K562 (cell line): ENCODE data around the gene TTLL12. TPM values are rescaled to one million over a fixed set of nuclear protein-coding genes. Genes with fewer than 3 reads are reported as not detected.

Source experiments
- ATAC-seq: fragments of 200-7000 bp; cut with Tn5 transposase; 3 replicates; pipeline ENCODE4 v1.9.1; 2020; ENCODE audit warnings: moderate library complexity
- BruUV-seq: library from RNA; stranded (reverse); fragments of 400-500 nt; replicated peaks from 2 replicates; lab custom pipeline; 2021; lab: Mats Ljungman, UMichigan
- CTCF ChIA-PET: fragments of 300-600 bp; formaldehyde crosslinking; extraction: SDS; loops from one replicate; lab custom pipeline; 2021; ENCODE audit warnings: low intra/inter-chr PET ratio; lab: Yijun Ruan, JAX
- POLR2A ChIA-PET: fragments of 300-600, 350-650 bp; sonication (Branson Sonifier 250); formaldehyde crosslinking; extraction: SDS; loops from one replicate; lab custom pipeline; 2021; ENCODE audit warnings: antibody characterized with exemption, inconsistent platforms; lab: Yijun Ruan, JAX
- DNase-seq, 4 experiments: peaks; one replicate each; pipeline versions ENCODE4 v3.0.0 to v3.0.0-alpha.2; 2011 to 2018; ENCODE audit warnings: low spot score in 3 of 4, mixed read lengths in 3 of 4; ENCODE audit errors: extremely low read depth in 1 of 4
- FAIRE-seq: peaks from 2 replicates; lab custom pipeline; 2011; peaks lifted over from hg19 to GRCh38; lab: Jason Lieb, UNC
- H2AFZ ChIP-seq: 2 replicates; pipeline ENCODE4 v1.6.0; 2011; ENCODE audit warnings: low read depth, low read length, control low read depth, inconsistent platforms
- H3K27ac ChIP-seq: fragments of 200-600 bp; 3 replicates; pipeline ENCODE4 v1.8.0; 2011; ENCODE audit warnings: low read depth, mild to moderate bottlenecking, control low read depth, inconsistent platforms, low read length, moderate library complexity, mixed read lengths; ENCODE audit errors: extremely low read depth
- H3K27me3 ChIP-seq, 2 experiments: fragments of 300-600 bp in 1 of 2; 2 replicates in 1 of 2; 3 replicates in 1 of 2; pipeline versions ENCODE4 v1.6.0 to v1.8.0; 2011; ENCODE audit warnings: inconsistent platforms in 2 of 2, low read length in 2 of 2, mild to moderate bottlenecking in 1 of 2, mixed read lengths in 1 of 2, moderate library complexity in 1 of 2; ENCODE audit not compliant: control insufficient read depth in 2 of 2, insufficient read depth in 2 of 2
- H3K36me3 ChIP-seq: fragments of 300-600 bp; 3 replicates; pipeline ENCODE4 v1.8.0; 2011; ENCODE audit warnings: mild to moderate bottlenecking, low read length, inconsistent platforms; ENCODE audit not compliant: control insufficient read depth, insufficient read depth
- H3K4me1 ChIP-seq, 2 experiments: fragments of 200-600 bp in 1 of 2; replicated peaks in 1 of 2; 2 replicates in 1 of 2; 3 replicates in 1 of 2; pipeline versions ENCODE4 v1.5.1 to v1.8.0; 2011; ENCODE audit warnings: inconsistent platforms in 2 of 2, low read length in 2 of 2, mild to moderate bottlenecking in 1 of 2, mixed read lengths in 1 of 2, moderate library complexity in 1 of 2; ENCODE audit not compliant: control insufficient read depth in 2 of 2, insufficient read depth in 2 of 2
- H3K4me2 ChIP-seq: 2 replicates; pipeline ENCODE4 v1.6.1; 2011; ENCODE audit warnings: low read length, control low read depth, inconsistent platforms, mixed read lengths; ENCODE audit not compliant: insufficient read depth
- H3K4me3 ChIP-seq: fragments of 200-600 bp; sonication (generic), shearing (Covaris generic); 2 replicates; pipeline ENCODE4 v1.5.1; 2016; ENCODE audit warnings: control low read depth, inconsistent platforms
- H3K79me2 ChIP-seq: fragments of 200-600 bp; 3 replicates; pipeline ENCODE4 v1.8.0; 2011; ENCODE audit warnings: low read length, inconsistent platforms; ENCODE audit not compliant: control insufficient read depth, insufficient read depth
- H3K9ac ChIP-seq, 2 experiments: 2 replicates each; pipeline versions ENCODE4 v1.6.0 to v1.6.1; 2011; ENCODE audit warnings: low read depth in 2 of 2, low read length in 2 of 2, control low read depth in 1 of 2, inconsistent platforms in 1 of 2, mild to moderate bottlenecking in 1 of 2, mixed read lengths in 1 of 2; ENCODE audit not compliant: insufficient read depth in 1 of 2
- H3K9me1 ChIP-seq: one replicate; pipeline ENCODE4 v1.6.0; 2011; ENCODE audit warnings: inconsistent platforms, mild to moderate bottlenecking, low read length, moderate library complexity; ENCODE audit not compliant: control insufficient read depth, insufficient read depth
- H3K9me3 ChIP-seq: replicated peaks from 2 replicates; pipeline ENCODE4 v1.5.1; 2011; ENCODE audit warnings: low read depth, low read length, inconsistent platforms; ENCODE audit not compliant: control insufficient read depth, insufficient read depth
- H4K20me1 ChIP-seq: replicated peaks from 2 replicates; pipeline ENCODE4 v1.6.1; 2011; ENCODE audit warnings: low read length, inconsistent platforms, mixed read lengths; ENCODE audit not compliant: control insufficient read depth, insufficient read depth
- ASH1L ChIP-seq: fragments of 450-650 bp; IDR thresholded peaks from 2 replicates; pipeline ENCODE4 v1.6.1; 2018; ENCODE audit warnings: borderline replicate concordance, mild to moderate bottlenecking, low read depth; ENCODE audit not compliant: partially characterized antibody
- CEBPB ChIP-seq: fragments of 450-650 bp; IDR thresholded peaks from 2 replicates; pipeline ENCODE4 v1.6.1; 2016; ENCODE audit warnings: missing genetic modification characterization, missing compliant biosample characterization
- CREB1 ChIP-seq, 2 experiments: sonication (generic) in 1 of 2; formaldehyde crosslinking in 1 of 2; IDR thresholded peaks; 2 replicates each; pipeline versions ENCODE4 v1.6.1 to v1.8.0; 2012 to 2022; ENCODE audit warnings: inconsistent platforms in 1 of 2, mild to moderate bottlenecking in 1 of 2, missing genetic modification reagents in 1 of 2, moderate library complexity in 1 of 2
- HDGF ChIP-seq: fragments of 450-650 bp; IDR thresholded peaks from 2 replicates; pipeline ENCODE4 v1.6.1; 2016
- JUNB ChIP-seq: fragments of 450-650 bp; formaldehyde crosslinking; conservative IDR thresholded peaks from 2 replicates; pipeline ENCODE4 v1.4.0; 2020; ENCODE audit warnings: mild to moderate bottlenecking
- KAT8 ChIP-seq: fragments of 450-650 bp; IDR thresholded peaks from 2 replicates; pipeline ENCODE4 v1.6.1; 2016; ENCODE audit warnings: low read depth, mild to moderate bottlenecking
- NR2C2 ChIP-seq, 2 experiments: fragments of 200-800 bp in 1 of 2; sonication (Bioruptor generic) in 1 of 2; sonication (generic) in 1 of 2; formaldehyde crosslinking in 1 of 2; IDR thresholded peaks; 2 replicates each; pipeline versions ENCODE4 v1.6.1 to v1.8.0; 2016 to 2022; ENCODE audit warnings: mild to moderate bottlenecking in 1 of 2, missing compliant biosample characterization in 1 of 2, missing genetic modification characterization in 1 of 2, missing genetic modification reagents in 1 of 2
- POLR3G ChIP-seq: IDR thresholded peaks from 2 replicates; pipeline ENCODE4 v1.6.1; 2011; ENCODE audit not compliant: insufficient read length, insufficient replicate concordance; ENCODE audit errors: extremely low read depth
- PRMT5 ChIP-seq: sonication (generic); formaldehyde crosslinking; IDR thresholded peaks from 2 replicates; pipeline ENCODE4 v1.5.0; 2020; ENCODE audit warnings: missing genetic modification reagents
- SAFB ChIP-seq: fragments of 200-400 bp; formaldehyde crosslinking; IDR thresholded peaks from 2 replicates; pipeline ENCODE4 v1.6.1; 2017; ENCODE audit warnings: low read depth, low read length, borderline replicate concordance
- XRCC4 ChIP-seq: IDR thresholded peaks from one replicate; pipeline ENCODE4 v1.6.1; 2011; ENCODE audit not compliant: insufficient read depth, insufficient read length; ENCODE audit errors: extremely low read depth
- ZNF512 ChIP-seq: IDR thresholded peaks from 2 replicates; pipeline ENCODE4 v1.6.1; 2016; ENCODE audit warnings: missing genetic modification characterization, missing compliant biosample characterization
- WGBS: fragments of 100-300 bp; shearing (Covaris generic); methylation state at CpG from one replicate; pipeline ENCODE4 v1.1.6; 2016; ENCODE audit warnings: low coverage, mixed read lengths; ENCODE audit not compliant: insufficient coverage; ENCODE audit errors: missing lambda C conversion rate; 5-methylcytosine and 5-hydroxymethylcytosine counted together
- in situ Hi-C: fragments of 300-500 bp; cut with MboI; formaldehyde crosslinking; loops from 4 replicates; pipeline ENCODE4 v1.15.0; 2018; ENCODE audit warnings: inconsistent platforms, mixed read lengths
- intact Hi-C: fragments of 100-400 bp; cut with micrococcal nuclease; formaldehyde crosslinking; loops from 2 replicates; pipeline ENCODE4 v1.14.2; 2022
- polyA plus RNA-seq, 8 experiments: library from polyadenylated mRNA; depleted of rRNA in 4 of 8; stranded (reverse) in 5 of 8; unstranded in 3 of 8; fragments of >200 nt; fragmentation: Nextera tagmentation in 2 of 8; fragmentation: Illumina TruSeq in 1 of 8; extraction: Ambion mirVana in 2 of 8; extraction: Trizol in 1 of 8; gene quantifications; 2 replicates each; pipeline versions ENCODE4 v1.2.1 to v1.2.3, GENCODE V29; 2011 to 2014; ENCODE audit warnings: inconsistent platforms in 1 of 8, missing spikeins in 1 of 8
- total RNA-seq, 7 experiments: library from RNA; depleted of rRNA in 6 of 7; stranded (reverse); fragments of >200 nt in 6 of 7; fragmentation: Illumina TruSeq in 2 of 7; extraction: Trizol in 2 of 7; gene quantifications; 2 replicates each; pipeline versions ENCODE4 v1.2.1 to v1.2.3, GENCODE V29; 2011 to 2021; ENCODE audit warnings: low replicate concordance in 1 of 7
- TF ChIP-seq, protein P1 (sequence below), 2 experiments: fragments of 450-650 bp; conservative IDR thresholded peaks; 2 replicates each; pipeline ENCODE4 v1.6.1; 2017; ENCODE audit warnings: mild to moderate bottlenecking in 2 of 2, moderate library complexity in 2 of 2

TTLL12 gene
- total and polyA plus RNA-seq, 9 of the 15 experiments (the other 6 are each of a cell fraction or from before 2014, with no cell fraction given) = 1.3 to 128 (median 43.0) TPM

DNA sequence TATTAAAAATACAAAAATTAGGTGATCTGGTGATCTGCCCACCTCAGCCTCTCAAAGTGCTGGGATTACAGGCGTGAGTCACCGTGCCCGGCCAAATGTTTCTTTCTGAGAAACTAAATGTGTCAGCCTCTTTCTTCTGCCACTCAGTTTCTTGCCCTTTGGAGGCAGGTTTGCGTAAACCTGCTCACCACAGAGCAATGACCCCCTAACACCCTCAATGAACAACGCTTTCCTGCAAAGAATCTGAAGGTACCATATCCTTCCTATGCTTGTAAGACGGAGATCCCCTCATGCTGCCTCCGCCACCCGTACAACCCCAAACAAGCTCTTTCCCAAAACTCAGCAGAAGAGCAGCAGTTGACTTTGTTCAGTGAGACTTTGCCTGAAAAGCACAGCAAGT is 38.7 kb upstream of the TTLL12 start:
- Histone ChIP-seq H3K27me3 (no peaks in the 10 kb centered on the region), H4K20me1 (no peaks in the 10 kb centered on the region), H3K27ac (no peak overlapping the region), H3K9me1 (no peaks in the 10 kb centered on the region), H3K79me2 (no peaks in the 10 kb centered on the region), H3K36me3 (no peaks in the 10 kb centered on the region), H3K4me2 (no peak overlapping the region), H3K4me3 (no peak overlapping the region), H2AFZ (no peak overlapping the region), H3K4me1 (peaks cover 0 to 43% of the 10 kb centered on the region in 2 experiments; a peak in 3 of 5 replicates), H3K9me3 (no peaks in the 10 kb centered on the region), H3K9ac (no peak overlapping the region)
- FAIRE-seq = no peak
- TF ChIP-seq ZNF512 (tag) = no peak
- TF ChIP-seq JUNB = no peak
- TF ChIP-seq SAFB = no peak
- BruUV-seq = no TSS peak
- no peak for DNase-seq
- in situ Hi-C loops (no loop called here), intact Hi-C loops (loop anchor here (5.0 kb wide), 1 partner anchor 38 kb away; the partner anchor contains the start of gene TTLL12)
- ChIA-PET CTCF (no interaction called here), POLR2A (no interaction called here)
- WGBS = 70% methylated on average over 7 of the region's 8 CpGs
- ATAC-seq = no peak

DNA sequence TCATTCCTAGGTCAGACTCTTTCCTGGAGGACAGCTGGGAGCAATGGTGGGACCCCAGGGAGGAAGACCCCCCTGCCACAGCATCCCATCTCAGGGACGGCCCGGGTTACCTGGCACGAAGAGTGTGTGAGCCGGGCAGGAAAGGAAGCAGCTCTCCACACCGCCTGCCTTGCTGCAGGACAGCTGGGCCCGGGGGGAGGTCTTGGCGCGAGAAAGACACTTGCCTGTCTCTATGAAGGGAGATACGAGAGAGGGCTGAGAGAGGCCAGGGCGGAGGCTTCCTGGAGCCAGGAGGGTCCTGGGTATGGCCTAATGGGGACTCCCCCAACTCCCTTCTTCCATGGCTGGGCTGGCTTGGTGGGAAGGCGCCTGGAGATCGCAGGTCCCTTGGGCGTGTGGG is 36.1 kb upstream of the TTLL12 start:
- ATAC-seq (no peak), DNase-seq (no peak), FAIRE-seq (no peak)
- Histone ChIP-seq H3K9me1 (no peaks in the 10 kb centered on the region), H3K4me1 (peaks cover 4 to 49% of the 10 kb centered on the region in 2 experiments; a peak in 4 of 5 replicates), H3K4me2 (no peak overlapping the region), H3K9me3 (no peaks in the 10 kb centered on the region), H3K4me3 (no peak overlapping the region), H3K9ac (no peak overlapping the region), H2AFZ (no peak overlapping the region), H3K27me3 (0 out of 5 replicates have a peak, but pooled peaks cover 0 to 3% of the 10 kb centered on the region in 2 experiments), H4K20me1 (no peaks in the 10 kb centered on the region), H3K79me2 (no peaks in the 10 kb centered on the region), H3K27ac (no peak overlapping the region), H3K36me3 (no peaks in the 10 kb centered on the region)
- CTCF ChIA-PET = no interaction called here
- in situ Hi-C loops = no loop called here
- no peak for TF ChIP-seq HDGF
- TF ChIP-seq KAT8 = no peak
- TF ChIP-seq ASH1L = no peak
- TF ChIP-seq NR2C2 (CRISPR knock-in tag; IDR thresholded peaks at IDR 0.05) = no peak
- TF ChIP-seq NR2C2 (tag; IDR thresholded peaks at IDR 0.05) = no peak
- TF ChIP-seq PRMT5 = no peak
- no peak for TF ChIP-seq XRCC4
- TF ChIP-seq, protein P1, sequence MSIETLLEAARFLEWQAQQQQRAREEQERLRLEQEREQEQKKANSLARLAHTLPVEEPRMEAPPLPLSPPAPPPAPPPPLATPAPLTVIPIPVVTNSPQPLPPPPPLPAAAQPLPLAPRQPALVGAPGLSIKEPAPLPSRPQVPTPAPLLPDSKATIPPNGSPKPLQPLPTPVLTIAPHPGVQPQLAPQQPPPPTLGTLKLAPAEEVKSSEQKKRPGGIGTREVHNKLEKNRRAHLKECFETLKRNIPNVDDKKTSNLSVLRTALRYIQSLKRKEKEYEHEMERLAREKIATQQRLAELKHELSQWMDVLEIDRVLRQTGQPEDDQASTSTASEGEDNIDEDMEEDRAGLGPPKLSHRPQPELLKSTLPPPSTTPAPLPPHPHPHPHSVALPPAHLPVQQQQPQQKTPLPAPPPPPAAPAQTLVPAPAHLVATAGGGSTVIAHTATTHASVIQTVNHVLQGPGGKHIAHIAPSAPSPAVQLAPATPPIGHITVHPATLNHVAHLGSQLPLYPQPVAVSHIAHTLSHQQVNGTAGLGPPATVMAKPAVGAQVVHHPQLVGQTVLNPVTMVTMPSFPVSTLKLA (conservative IDR thresholded peaks at IDR 0.05) = no peak
- TF ChIP-seq CEBPB = no peak
- TF ChIP-seq POLR3G = no peak
- no peak for TF ChIP-seq CREB1 (IDR thresholded peaks at IDR 0.05)
- TF ChIP-seq CREB1 (CRISPR knock-in tag; IDR thresholded peaks at IDR 0.05) = no peak
- BruUV-seq = no TSS peak
- WGBS = 20% methylated on average over 1 of the region's 13 CpGs
- intact Hi-C loops = no loop called here
- POLR2A ChIA-PET = interaction anchor here (0.6 kb wide), 1 partner anchor 112 kb away, joined by 3 read pairs; no protein-coding TSS in a partner anchor
